CD1c-positive myeloid dendritic cell (primary cell): ENCODE results near the gene BLMH.
"Not testable (repeated sequence)": the region's sequence is repeated elsewhere in the genome, so short reads cannot be mapped to it uniquely, and the experiment has no call there.

ENCODE experiments used
- DNase-seq: peaks from one replicate; pipeline ENCODE4 v3.0.0-alpha.2; 2016; ENCODE audit errors: extremely low spot score

Gene BLMH

DNA sequence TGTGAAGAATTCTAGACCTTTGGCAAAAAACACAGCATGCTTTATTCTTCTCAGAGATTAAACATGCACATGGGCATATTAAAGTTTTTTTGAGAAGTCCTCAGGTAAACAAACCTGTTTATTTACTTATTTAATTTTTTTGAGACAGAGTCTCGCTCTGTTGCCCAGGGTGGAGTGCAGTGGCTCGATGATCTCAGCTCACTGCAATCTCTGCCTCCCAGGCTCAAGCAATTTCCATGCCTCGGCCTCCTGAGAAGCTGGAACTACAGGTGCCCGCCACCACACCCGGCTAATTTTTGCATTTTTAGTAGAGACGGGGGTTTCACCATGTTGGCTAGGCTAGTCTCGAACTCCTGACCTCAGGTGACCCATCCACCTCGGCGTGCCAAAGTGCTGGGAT, 91.1 kb downstream of the BLMH start:
- DNase-seq = not testable (repeated sequence)

DNA sequence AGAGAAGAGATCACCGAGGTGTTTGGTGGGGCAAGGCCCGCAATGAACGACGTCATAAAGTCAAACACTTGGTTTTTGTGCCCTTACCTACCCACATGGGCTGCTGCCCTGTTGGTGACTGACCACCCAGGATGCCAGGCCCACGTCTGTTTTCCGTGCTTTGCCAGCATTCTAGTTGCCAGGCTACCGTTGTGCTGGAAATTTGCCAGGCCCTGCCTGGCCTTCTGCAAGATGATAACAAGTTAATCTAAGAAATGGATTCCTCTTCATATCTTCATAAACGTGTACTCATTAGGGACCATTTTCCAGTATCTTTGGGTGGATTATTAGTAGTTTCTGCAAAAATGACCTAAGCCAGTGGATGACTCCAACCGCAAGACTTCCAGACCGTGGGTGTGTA, 91.6 kb downstream of the BLMH start:
- DNase-seq = no peak

DNA sequence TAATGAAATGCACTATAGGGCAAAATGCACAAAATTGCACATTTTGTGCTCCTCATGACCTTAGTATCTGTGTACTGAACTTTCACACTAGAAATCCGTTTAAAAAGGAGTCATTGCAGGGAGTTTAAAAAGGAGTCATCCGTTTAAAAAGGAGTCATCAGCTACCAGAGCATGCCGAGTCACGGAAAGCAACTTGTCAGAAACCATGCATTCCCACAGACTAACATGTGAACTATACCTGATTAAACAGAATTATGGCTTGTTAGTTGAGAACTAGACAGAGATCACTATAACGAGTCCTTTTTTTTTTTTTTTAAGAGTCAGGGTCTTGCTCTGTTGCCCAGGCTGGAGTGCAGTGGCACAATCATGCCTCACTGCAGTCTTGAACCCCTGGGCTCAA, 92.1 kb downstream of the BLMH start:
- no peak for DNase-seq
